ENCODE results near the gene ZNF740.

The ZNF740 gene

DNA sequence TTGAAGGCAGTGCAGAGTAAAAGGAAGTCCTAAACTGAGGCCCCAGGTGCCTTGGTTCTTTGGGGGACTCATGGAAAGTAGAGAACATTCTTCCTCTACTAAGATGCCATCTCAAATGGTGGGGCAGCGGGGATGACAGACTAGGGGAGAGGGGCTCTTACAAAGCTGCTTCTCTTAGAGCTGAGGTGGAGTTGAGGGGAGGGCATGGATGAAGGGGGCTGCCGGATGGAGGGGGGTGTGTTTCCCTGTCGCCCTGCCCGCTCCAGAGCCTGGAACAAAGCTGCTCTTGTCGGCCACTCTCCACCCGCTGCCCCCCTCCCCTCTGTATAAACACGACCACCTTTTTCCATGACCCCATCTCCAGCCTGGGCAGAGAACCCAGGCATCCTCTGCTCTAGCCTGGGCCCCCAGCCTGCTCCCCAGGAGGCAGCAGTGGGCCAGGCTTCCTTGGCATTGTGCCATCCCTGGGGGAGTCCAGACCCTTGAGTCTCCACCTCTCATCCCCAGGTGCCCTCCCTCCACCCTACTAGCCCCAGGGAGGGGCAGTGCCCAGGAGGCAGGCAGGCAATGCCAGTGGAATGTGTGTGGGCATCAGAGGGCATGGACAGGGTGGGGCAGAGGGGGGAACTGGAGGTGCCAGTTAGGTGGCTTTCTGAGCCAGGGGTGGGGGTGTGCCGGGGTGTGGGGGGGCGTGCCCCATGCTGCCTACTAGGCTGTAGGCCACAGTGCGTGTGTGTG, 49.8 kb downstream of the ZNF740 start:
- Histone ChIP-seq H2AFZ (ENCODE audit: low read length) (no peak overlapping the region), H3K4me3 (ENCODE audit: low read depth, low read length, poor library complexity, severe bottlenecking) (no peak overlapping the region), H3K9me3 (ENCODE audit: low read length) (no peaks in the 10 kb centered on the region), H3K9me2 (ENCODE audit: low read depth, low read length) (no peaks in the 10 kb centered on the region), H3K27me3 (ENCODE audit: insufficient read depth, low read length) (peaks cover 3% of the 10 kb centered on the region; the same call in 1 of the 2 replicates), H3K9ac (ENCODE audit: low read length) (no peak overlapping the region), H3K27ac (ENCODE audit: low read depth, low read length, poor library complexity, severe bottlenecking) (no peak overlapping the region), H3K79me2 (ENCODE audit: insufficient read depth, low read length) (no peaks in the 10 kb centered on the region), H4K20me1 (ENCODE audit: insufficient read depth, low read length) (no peaks in the 10 kb centered on the region), H3F3A (ENCODE audit: insufficient read depth, low read length) (no peaks in the 10 kb centered on the region), H3K4me2 (ENCODE audit: low read length) (no peak overlapping the region), H3K36me3 (ENCODE audit: insufficient read depth, low read length) (no peaks in the 10 kb centered on the region), H3K4me1 (ENCODE audit: insufficient read depth, low read length, severe bottlenecking) (peaks cover 6% of the 10 kb centered on the region)
- TF ChIP-seq, protein P1, sequence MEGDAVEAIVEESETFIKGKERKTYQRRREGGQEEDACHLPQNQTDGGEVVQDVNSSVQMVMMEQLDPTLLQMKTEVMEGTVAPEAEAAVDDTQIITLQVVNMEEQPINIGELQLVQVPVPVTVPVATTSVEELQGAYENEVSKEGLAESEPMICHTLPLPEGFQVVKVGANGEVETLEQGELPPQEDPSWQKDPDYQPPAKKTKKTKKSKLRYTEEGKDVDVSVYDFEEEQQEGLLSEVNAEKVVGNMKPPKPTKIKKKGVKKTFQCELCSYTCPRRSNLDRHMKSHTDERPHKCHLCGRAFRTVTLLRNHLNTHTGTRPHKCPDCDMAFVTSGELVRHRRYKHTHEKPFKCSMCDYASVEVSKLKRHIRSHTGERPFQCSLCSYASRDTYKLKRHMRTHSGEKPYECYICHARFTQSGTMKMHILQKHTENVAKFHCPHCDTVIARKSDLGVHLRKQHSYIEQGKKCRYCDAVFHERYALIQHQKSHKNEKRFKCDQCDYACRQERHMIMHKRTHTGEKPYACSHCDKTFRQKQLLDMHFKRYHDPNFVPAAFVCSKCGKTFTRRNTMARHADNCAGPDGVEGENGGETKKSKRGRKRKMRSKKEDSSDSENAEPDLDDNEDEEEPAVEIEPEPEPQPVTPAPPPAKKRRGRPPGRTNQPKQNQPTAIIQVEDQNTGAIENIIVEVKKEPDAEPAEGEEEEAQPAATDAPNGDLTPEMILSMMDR (IDR thresholded peaks at IDR 0.05; ENCODE audit: low read length): no peak
- TF ChIP-seq EZH2 (IDR thresholded peaks at IDR 0.05; ENCODE audit: borderline replicate concordance, low read length): no peak

- Histone ChIP-seq H3F3A (ENCODE audit: insufficient read depth, low read length) (no peaks in the 10 kb centered on the region), H3K27me3 (ENCODE audit: insufficient read depth, low read length) (peaks cover 3% of the 10 kb centered on the region; the same call in 1 of the 2 replicates), H3K4me1 (ENCODE audit: insufficient read depth, low read length, severe bottlenecking) (peaks cover 6% of the 10 kb centered on the region), H2AFZ (ENCODE audit: low read length) (no peak overlapping the region), H3K4me2 (ENCODE audit: low read length) (peak overlapping the region; percentile 68), H3K4me3 (ENCODE audit: low read depth, low read length, poor library complexity, severe bottlenecking) (peak overlapping the region; percentile 46), H3K9ac (ENCODE audit: low read length) (peak overlapping the region; percentile 14; the same call in 1 of the 2 replicates), H3K9me3 (ENCODE audit: low read length) (no peaks in the 10 kb centered on the region), H3K36me3 (ENCODE audit: insufficient read depth, low read length) (no peaks in the 10 kb centered on the region), H3K27ac (ENCODE audit: low read depth, low read length, poor library complexity, severe bottlenecking) (no peak overlapping the region), H3K79me2 (ENCODE audit: insufficient read depth, low read length) (no peaks in the 10 kb centered on the region), H4K20me1 (ENCODE audit: insufficient read depth, low read length) (no peaks in the 10 kb centered on the region), H3K9me2 (ENCODE audit: low read depth, low read length) (no peaks in the 10 kb centered on the region)
- no peak for TF ChIP-seq EZH2 (IDR thresholded peaks at IDR 0.05; ENCODE audit: borderline replicate concordance, low read length)
- TF ChIP-seq, protein P1 (IDR thresholded peaks at IDR 0.05; ENCODE audit: low read length): no peak
These were observed 51.1 kb downstream of the ZNF740 start for GRCh38 chr12:53231671-53231920.

- Histone ChIP-seq H3K4me2 (ENCODE audit: low read length) (peak within 1 kb of the TSS; percentile 68), H2AFZ (ENCODE audit: low read length) (no peak within 1 kb of the TSS), H3K27ac (ENCODE audit: low read depth, low read length, poor library complexity, severe bottlenecking) (no peak within 1 kb of the TSS), H3F3A (ENCODE audit: insufficient read depth, low read length) (no peaks in the 10 kb centered on the region), H3K9ac (ENCODE audit: low read length) (peak within 1 kb of the TSS; percentile 14; the same call in 1 of the 2 replicates), H3K36me3 (ENCODE audit: insufficient read depth, low read length) (no peaks in the 10 kb centered on the region), H3K79me2 (ENCODE audit: insufficient read depth, low read length) (no peaks in the 10 kb centered on the region), H4K20me1 (ENCODE audit: insufficient read depth, low read length) (no peaks in the 10 kb centered on the region), H3K9me2 (ENCODE audit: low read depth, low read length) (no peaks in the 10 kb centered on the region), H3K27me3 (ENCODE audit: insufficient read depth, low read length) (peaks cover 3% of the 10 kb centered on the region; the same call in 1 of the 2 replicates), H3K4me1 (ENCODE audit: insufficient read depth, low read length, severe bottlenecking) (peaks cover 6% of the 10 kb centered on the region), H3K4me3 (ENCODE audit: low read depth, low read length, poor library complexity, severe bottlenecking) (peak within 1 kb of the TSS; percentile 52), H3K9me3 (ENCODE audit: low read length) (no peaks in the 10 kb centered on the region)
- no peak for TF ChIP-seq EZH2 (IDR thresholded peaks at IDR 0.05; ENCODE audit: borderline replicate concordance, low read length)
- TF ChIP-seq, protein P1 (IDR thresholded peaks at IDR 0.05; ENCODE audit: low read length): no peak
These were observed 51.6 kb downstream of the ZNF740 start, which contains the start of gene RARG for GRCh38 chr12:53231921-53232645. Gene RARG, minus strand, starts transcription at chr12:53232209. Its CDS starts 4,664 bp downstream, at chr12:53227545.
